NCI-H748 (cell line): ENCODE measurements around the gene CPED1.
"Not testable (repeated sequence)": the region's sequence is repeated elsewhere in the genome, so short reads cannot be mapped to it uniquely, and the experiment has no call there.

Experiments
- DNase-seq: peaks from one replicate; lab custom pipeline; 2025; ENCODE audit not compliant: unreplicated experiment; lab: John Stamatoyannopoulos, UW

The CPED1 gene

DNA sequence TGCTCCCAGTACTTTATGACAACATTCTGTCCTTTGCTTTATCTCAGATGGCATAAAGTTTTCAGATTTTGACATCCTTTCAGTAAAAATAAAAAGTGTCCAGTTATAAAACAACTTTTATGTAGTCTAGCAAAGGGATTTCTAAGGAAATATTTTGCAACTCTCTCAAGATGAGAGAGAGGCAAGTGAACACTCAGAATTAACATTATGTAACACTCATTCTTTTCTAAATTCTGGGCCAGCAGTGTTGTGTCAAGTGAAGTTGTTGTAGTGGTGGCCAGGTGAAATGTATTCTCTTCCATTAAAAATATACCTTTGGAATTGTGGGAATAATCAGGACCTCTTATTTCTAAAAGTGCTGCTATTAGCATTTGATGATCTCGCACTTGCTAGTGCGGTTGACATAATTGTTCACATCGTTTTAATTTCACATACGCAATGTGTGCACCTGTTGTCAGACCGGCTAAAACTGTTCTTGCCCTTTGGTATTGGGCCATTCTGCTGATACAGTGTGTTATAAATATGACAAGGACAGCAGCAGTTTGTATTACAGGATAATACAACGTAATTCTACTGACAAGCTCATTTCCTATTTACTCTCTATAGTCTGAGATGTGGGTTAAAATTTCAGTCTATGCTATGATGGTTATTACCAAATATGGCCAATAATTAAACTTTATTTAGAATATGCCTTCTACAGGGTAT lies 23.8 kb downstream of the CPED1 start:
- DNase-seq: no peak

DNA sequence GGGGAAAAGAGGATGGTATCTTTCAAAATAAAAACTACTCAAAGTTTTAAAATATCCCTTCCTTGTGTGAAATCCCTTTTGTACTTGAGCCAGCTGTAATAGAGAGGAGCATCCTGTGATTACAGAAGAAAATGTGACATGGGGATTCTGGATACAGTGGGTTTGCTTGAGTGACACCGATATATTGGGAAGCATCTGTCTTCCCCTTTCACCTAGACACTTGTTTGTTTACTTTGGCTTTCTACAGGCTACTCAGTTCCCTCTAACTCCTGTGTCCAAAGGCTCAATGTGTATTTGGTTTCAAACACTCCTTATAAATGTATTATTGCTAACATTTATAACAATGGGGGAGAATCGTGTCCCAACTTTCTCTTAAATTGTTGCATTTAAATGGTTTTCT lies 24.4 kb downstream of the CPED1 start:
- DNase-seq: no peak

DNA sequence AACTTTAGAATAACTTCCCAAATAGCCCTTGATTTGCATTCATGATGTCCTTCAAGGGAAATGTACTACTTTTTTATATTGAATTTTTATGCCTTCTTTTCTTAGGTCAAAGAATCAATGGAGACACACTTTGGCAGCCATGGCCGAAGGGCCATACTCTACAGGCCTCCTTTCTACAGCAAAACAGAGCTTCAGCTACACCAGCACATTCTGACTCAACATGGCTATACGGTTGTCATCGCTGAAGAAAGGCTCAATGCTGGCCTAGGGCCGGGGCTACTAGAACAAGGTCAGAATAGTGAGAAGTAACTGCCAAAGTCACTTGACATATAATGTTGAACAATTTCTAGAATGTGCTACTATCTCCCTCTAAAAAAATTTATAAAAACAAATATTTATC lies 27.0 kb downstream of the CPED1 start:
- no peak for DNase-seq

DNA sequence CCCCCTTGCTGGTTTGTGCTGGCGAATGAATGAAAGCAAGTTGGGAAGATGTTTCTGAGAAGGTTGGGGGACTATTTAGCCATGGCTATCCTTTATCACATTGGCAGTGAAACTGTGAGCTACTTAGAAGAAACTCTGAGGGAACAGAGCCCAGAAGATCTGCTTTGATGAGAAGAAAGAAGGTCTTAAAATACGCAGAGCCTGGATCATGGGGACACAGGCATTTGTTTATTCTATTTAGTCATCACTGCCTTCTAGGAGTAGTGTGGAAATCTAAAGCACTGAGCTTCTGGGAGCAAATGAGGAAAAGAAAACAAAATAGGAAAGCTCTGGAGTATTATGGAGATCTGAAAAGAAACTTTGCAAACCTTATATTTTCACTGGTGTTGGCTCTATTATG lies 28.5 kb downstream of the CPED1 start:
- no peak for DNase-seq

DNA sequence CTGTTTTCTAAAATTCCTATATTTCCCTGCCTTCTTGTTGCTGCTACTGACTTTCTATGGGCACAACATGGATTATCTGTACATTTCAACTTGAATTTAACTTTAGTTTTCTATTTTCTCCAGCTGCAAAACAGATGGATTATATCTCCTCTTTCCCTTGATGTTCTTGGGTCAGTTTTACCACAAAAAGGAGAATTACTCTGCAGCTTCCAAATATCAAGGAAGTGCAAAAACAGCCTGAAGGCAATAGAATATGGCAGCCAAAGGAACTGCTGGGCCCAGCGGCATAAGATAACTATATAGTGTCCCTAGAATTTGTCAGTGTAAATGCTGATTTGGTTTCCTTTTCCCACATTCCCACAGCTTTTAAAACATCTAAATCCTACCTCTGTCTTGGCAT lies 29.1 kb downstream of the CPED1 start:
- DNase-seq: no peak

DNA sequence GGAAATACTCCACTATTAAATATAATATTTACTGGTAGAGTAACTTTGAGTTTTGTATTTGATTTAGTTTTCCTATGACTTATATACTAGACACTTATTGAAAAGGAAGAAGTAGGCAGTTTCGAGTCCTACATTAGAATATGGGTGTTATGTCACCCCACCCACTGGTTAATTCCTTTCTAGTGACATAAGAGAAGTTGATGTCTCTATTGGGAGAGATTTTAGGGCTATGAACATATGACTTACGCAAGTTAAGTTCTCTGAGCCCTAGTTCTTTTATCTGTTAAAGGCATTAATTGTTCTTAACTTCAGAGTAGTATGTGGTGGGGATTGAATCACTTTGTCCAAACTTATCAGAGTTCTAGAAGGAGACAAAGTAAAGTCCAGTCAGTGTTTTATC lies 30.5 kb downstream of the CPED1 start:
- DNase-seq: no peak

DNA sequence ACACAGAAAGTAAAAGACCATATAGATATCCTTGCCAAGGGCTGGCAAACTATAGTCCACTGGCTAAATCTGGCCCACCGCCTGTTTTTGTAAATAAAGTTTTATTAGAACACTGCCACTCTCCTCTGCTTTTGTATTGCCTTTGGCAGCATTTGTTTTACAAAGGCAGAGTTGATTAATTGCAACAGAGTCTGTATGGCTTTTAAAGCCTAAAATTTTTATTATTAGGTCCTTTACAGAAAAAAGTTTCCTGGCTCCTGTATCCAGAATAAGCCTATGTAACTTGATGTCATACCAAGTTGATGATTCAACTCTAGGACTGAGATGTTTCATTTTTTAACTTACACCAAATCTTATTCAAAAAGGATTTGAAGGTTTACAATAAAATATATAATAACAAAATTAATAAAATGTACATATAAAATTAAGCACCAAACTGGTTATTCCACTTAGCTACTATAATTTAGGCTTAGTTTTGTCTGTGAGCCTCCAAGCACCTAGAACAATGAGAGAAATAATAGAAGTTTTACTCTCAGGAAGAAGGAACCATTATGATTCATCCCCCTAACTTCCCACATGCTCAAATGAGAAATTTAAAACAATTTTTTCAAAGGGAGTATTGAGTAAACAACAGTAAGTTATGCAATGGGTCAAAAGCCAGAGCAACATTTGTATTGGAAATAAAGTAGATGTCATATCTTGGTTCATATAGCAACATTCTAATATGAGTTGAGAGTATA lies 31.9 kb downstream of the CPED1 start:
- DNase-seq: no peak

DNA sequence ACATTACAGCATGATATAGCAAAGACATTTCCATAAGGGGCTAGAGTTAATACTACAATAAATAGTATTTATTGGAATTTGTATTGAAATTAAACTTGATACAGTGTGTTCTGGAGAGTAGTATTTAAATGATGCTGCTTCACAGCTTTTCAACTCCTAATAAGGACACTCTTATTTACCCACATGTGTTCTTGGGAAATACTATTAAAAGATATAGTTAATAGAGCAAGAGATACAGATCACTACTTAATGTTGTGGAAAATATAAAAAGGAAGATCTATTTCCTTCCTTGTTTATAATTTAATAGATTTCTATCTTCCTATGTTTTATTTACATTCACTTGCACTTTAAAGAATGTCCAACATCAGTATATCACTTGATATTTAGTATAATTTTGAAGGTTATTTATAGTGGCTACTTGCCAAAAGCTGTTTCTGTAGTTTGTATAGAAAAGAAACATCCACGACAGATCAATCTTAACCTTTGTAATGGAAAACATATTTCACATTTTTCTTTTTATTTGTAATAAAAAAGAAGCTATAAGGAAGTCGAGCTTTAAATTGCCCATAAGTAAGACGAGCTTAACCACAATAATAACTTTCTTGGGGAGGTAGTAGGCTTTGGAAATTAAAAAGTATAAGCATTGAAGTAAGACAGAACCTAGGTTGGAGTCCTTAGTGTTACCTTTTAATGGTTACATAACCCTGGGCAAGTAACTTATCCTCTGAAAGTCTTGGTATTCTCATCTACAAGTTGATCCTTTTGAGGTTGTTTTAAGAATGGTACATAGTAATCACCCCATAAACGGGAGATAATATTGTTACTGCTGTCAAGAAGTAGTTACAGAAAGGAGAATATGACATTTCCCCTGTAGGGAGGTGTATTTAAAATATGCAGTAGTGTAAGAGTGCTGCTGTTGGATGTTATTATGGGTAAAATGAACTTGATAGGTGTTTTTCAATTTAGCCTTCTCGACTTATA lies 32.8 kb downstream of the CPED1 start:
- DNase-seq: no peak

DNA sequence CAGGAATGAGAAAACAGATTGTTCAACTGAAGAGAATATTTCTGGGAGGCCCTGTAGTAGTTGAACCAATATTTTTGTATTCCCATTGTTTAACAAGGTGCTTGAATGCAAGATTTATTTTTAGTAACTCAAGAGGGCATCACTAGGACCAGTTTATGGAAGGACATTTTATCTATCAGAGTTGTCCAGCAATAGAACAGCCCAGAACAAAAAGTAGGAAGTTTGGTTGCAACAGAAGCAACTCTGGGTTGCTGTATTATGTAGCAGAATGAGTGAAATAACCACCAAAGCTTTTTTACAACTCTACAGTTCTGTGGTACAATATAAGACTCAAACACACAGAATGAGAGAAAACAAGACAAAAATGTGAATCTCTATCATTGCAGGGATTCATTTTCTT lies 34.7 kb downstream of the CPED1 start:
- no peak for DNase-seq

DNA sequence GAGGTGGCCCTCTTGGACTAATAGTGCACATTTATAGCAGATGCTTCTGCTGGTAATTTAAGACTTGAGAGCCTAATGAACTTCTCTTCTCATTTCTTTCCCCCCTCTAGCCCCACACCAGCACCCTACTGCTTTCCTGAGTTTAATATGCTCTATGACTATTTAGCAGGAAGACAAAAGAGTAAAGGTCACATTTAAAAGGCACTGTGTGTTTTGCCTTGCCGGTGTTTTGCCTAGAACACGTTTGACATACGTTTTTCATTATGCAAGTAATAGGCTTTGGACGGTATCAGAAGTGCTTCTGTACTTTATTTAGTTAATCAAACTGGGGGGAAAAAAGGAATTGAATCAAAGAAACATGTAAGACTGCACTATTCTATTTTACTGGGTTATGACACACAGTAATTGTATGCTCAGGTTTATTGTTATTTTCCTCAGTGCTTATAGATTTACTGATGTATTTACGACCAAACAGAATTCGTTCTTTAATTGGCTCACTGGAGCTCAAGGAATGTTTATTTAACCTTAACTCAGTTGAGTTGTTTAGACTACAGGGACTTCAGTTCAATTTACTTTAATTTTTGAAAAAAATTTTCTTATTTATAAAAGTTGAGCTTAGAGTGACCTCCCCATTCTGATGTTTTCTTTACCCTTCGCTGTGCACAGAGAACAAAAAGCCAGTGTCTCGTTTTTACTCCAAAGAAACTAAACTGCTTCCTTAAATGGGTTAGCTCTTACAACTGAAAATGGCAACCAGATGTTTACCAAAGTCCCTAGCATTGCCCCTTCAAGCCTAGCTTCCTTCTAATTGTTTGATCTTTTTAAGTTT lies 35.4 kb downstream of the CPED1 start:
- no peak for DNase-seq

DNA sequence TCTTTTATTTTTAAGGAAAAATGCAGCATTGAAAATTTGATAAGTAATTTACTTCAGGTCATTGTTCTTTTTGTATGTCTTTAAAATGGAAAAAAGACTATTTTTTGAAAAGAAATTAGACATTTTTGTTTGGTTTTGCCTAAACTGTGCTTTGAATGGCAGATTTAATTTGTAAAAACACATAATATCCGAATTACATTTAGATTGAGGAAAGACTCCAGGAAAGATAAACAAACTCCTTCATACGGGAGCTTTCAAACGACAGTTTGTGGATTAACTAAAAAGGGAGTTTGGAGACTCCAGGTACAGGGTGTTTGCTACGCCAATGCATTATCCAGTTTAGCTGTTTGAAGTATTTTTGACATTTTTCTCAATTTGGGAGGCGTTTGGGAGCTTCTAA lies 36.1 kb downstream of the CPED1 start:
- no peak for DNase-seq

DNA sequence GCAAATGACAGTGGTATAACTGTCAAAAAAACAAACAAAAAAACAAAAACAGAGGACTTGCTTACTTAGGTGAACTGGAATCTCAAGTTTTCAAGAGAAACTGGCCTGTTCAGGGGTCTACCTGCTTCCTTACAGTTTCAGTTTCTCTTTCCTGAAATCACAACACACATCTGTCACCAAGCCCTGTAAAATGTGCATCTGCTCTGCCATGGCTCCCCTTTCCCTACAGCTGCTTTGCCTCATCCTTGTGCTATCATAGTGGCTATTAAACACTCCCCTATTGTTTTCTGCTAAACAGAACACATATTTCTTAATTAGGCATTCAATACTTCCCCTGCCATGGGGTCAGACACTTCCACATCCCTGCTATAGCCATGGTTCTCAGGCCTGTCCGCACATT lies 37.6 kb downstream of the CPED1 start:
- DNase-seq: no peak

DNA sequence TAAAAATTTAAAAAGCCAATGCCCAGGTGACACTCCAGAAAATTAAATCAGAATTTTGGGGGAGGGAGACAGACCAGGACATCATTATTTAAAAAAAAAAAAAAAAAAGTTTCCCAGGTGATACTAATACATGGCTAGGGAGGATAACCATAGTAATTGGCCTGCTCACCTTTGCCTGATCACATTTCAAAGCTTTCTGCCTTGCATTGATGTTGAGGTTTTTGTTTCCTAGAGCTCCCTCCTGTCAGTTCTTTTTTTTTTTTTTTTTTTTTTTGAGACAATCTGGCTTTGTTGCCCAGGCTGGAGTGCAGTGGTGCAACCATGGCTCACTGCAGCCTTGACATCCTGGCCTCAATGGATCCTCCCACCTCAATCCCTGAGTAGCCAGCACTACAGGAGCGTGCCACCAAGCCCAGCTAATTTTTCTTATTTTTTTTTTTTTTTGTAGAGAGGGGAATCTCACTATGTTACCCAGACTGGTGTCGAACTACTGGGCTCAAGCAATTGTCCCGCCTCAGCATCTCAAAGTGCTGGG lies 38.1 kb downstream of the CPED1 start:
- DNase-seq: no peak

DNA sequence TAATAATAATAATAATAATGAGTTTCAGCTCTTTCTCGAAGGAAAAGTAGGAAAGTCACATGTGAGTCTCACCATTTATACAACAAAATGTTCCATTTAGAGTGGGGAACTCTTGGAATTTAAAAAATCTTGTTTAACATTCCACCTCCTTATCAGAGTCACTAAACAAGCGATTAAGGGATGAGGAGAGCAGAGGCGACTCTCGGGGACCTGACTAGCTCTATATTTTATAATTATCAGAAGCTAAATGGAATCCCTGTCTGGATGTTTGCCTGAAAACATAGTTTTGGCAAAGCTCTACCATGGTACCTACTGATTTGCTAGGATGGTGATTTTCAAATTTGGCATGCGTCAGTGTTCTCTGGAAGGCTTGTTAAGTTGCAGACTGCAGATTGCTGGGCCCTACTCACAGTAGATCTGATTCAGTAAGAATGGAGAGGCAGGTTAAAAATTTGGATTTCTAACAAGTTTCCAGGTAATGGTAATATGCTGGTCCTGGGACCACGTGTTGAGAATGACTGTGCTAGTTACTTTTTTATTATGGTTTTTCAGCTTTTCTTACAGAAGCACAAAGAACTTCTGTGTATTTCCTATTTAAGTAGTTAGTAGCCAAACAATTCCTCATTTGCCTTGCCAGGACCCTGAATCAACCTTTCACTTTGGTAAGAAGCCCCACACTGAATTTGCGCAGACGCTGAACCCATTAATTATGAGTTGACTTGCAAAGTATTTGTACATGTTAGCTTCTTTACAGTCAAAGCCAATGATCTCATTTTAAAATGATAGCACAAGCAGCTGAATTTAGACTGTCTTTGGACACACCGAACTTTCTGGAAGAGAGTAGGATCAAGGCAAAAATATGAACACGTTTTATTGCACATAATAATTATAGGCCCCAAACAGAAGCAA lies 39.5 kb downstream of the CPED1 start:
- DNase-seq: no peak

DNA sequence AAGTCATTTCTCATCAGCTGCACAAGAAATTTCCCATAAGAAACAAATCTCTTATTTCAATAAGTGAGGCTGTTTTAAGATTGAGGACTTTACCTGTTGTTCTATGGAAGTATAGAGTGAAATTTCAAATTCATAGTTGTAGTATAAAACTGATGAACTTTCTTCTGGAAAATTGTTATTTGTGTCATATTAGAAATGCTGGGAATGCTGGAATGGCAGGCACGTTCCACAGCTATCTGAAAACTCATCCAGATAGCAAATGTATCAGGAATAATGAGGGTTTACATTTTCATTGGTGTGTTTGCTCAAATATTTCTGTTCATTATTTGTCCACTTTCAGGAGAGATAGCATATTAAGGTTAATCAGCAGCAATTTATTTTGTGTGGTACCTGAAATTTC lies 40.8 kb downstream of the CPED1 start:
- DNase-seq: no peak

DNA sequence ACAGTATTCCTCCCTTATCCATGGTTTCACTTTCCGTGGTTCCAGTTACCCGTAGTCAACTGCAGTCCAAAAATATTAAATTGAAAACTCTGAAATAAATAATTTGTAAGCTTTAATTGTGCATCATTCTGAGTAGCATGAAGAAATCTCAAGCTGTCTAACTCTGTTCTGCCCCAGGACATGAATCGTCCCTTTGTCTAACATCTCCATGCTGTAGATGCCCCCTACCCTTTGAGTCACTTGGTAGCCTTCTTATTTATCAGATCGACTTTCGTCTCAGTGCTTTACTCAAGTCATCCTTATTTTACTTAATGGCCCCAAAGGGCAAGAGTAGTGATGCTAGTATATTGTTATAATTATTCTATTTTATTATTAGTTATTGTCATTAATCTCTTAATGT lies 41.8 kb downstream of the CPED1 start:
- no peak for DNase-seq

DNA sequence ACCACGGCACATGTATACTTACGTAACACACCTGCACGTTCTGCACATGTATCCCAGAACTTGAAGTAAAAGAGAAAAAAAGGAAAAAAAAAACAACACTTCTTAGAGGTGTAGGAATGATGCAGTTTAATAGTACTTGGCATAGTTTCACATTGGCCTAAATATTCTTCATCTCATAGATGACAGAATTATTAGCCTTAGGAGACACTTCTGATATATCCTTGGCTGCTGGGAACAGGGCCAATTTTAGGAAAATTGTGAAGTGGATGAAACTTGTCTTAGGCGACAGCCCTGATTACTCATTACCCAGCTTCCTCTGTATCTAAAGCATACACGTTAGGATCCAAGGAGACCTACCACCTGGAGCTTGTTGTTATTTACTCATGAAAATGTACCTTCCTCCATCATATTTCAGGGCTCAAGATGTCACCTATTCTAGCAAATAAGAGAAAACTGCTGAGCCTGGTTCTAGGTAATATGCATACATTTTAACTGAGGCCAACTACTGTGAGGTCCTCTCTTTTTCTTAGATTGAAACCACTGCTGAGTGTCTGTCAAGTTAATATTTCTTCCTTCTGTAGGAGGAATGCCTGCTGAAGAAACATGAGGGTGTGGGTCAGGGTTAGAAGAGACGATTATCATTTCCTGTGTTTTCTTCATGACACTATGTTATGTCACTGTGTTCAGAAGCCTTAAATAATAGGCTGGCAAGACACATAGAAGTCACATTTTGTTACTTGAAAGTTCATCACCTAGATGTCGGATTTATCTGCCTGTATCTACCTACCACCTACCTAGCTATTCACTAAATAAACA lies 44.3 kb downstream of the CPED1 start:
- no peak for DNase-seq

DNA sequence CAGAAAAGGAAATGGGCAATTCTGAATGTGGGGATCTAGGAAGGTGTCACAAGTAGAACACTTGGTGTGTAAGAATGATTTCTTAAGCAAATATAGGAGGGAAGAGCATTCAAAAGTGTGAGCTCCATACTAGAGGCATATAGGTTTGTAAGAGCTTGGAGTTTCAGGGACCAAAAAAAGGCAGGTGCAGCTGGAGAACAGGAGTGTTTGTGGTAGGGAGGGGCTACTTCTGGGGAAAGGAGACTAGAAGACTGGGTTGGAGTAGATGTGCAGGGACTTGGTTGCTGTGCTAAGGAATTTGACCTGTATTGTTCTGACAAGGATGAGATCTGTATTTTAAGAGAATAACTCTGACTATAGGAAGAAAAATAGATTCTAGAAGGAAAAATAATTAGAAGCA lies 46.4 kb downstream of the CPED1 start:
- DNase-seq: no peak

DNA sequence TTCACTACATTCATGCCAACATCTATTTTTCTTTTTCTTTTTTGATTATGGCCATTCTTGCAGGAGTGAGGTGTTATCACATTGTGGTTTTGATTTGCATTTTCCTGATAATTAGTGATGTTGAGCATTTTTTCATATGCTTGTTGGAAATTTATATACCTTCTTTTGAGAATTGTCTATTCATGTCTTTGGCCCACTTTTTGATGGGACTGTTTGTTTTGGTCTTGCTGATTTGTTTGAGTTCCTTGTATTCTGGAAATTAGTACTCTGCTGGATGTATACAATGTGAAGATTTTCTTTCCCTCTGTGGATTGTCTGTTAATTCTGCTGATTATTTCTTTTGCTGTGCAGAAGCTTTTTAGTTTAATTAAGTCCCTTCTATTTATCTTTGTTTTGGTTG lies 48.3 kb downstream of the CPED1 start:
- not testable (repeated sequence) for DNase-seq
